Fibroblast of lung (primary cell): ENCODE results near the gene TTC9B.

Experiments
- CTCF ChIP-seq, 2 donors: IDR thresholded peaks in 1 of 2; conservative IDR thresholded peaks in 1 of 2; 1 replicate in 1 of 2; 2 replicates in 1 of 2; pipeline ENCODE4 v1.5.1; 2011 to 2012; ENCODE audit warnings: low read length in 2 of 2, control low read depth in 1 of 2, inconsistent platforms in 1 of 2, low read depth in 1 of 2, mild to moderate bottlenecking in 1 of 2
- EZH2 ChIP-seq: IDR thresholded peaks from 2 replicates; pipeline ENCODE4 v1.5.1; 2012; ENCODE audit warnings: low read length, control low read depth, mild to moderate bottlenecking; ENCODE audit errors: missing control alignments

GRCh38 chr19:40249781-40250180, 31.6 kb upstream of the TTC9B start:
- TF ChIP-seq CTCF (conservative IDR thresholded peaks at IDR 0.05 in 1 of 2, IDR thresholded peaks at IDR 0.05 in 1 of 2; ENCODE audit: low read depth in 1 of 2, low read length in 2 of 2) = no peak
- TF ChIP-seq EZH2 = no peak
